ENCODE measurements around the gene POLE.

The POLE gene

DNA sequence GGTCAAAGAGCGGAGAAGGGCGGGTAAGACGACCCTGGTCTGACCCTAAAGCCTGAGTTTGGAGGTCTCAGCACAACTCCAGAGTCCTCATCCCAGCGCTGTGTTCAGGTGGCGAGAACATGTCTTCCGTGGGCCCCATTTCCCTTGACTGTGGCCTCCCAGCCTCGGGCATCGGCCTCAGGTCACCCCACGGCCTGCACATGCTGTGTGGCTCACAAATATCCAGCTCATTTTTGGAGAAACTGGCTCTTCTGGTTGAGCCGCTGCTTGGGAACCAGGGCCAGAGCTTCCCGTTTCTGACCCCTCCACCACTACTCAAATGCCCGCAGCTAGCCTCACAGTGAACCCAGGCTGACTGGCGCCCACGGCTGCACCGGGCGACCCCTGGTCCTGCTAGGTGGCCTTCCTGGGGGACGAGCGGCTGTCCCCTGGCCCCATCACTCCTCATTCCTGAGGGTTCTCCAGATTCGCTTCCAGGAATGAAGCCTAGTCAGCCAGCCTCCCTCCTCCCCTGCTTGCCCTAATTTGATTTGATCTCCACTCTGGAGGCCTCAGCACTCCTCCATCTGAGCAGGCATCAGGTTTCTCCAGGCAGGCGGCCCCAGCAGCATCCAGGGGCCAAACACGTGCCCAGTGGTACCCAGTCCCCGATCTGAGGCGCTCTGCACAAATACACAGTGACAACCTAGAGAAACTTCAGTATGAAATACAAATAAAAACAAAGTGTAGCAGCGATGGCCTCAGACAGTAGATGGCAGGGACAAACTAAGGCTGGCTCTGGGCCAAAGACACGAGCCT, 63.9 kb downstream of the POLE start:
- ChIA-PET POLR2A (no interaction called here), CTCF (no interaction called here)
- no peak for DNase-seq (ENCODE audit: extremely low spot score)
- TF ChIP-seq TARDBP (IDR thresholded peaks at IDR 0.05) (no peak), NFRKB (IDR thresholded peaks at IDR 0.05) (no peak), HDGF (IDR thresholded peaks at IDR 0.05; ENCODE audit: borderline replicate concordance) (no peak), CTBP1 (IDR thresholded peaks at IDR 0.05; ENCODE audit: borderline replicate concordance) (no peak), SP1 (IDR thresholded peaks at IDR 0.05) (no peak), FOXA1 (IDR thresholded peaks at IDR 0.05) (no peak), LEF1 (IDR thresholded peaks at IDR 0.05; ENCODE audit: borderline replicate concordance) (no peak), PKNOX1 (IDR thresholded peaks at IDR 0.05) (no peak), SUZ12 (IDR thresholded peaks at IDR 0.05) (no peak), ZNF384 (IDR thresholded peaks at IDR 0.05) (no peak), ELF4 (IDR thresholded peaks at IDR 0.05) (no peak), ARNT (IDR thresholded peaks at IDR 0.05) (no peak), FOXK2 (IDR thresholded peaks at IDR 0.05) (no peak), L3MBTL2 (conservative IDR thresholded peaks at IDR 0.05) (no peak), BHLHE40 (IDR thresholded peaks at IDR 0.05; ENCODE audit: borderline replicate concordance) (no peak), FOXM1 (IDR thresholded peaks at IDR 0.05; ENCODE audit: borderline replicate concordance) (no peak)

GRCh38 chr12:132622437-132623071, 64.6 kb downstream of the POLE start:
- TF ChIP-seq LEF1 (IDR thresholded peaks at IDR 0.05; ENCODE audit: borderline replicate concordance) = no peak
- TF ChIP-seq BHLHE40 (IDR thresholded peaks at IDR 0.05; ENCODE audit: borderline replicate concordance) = no peak
- no peak for TF ChIP-seq SP1 (IDR thresholded peaks at IDR 0.05)
- no peak for TF ChIP-seq NFRKB (IDR thresholded peaks at IDR 0.05)
- TF ChIP-seq FOXK2 (IDR thresholded peaks at IDR 0.05) = no peak
- TF ChIP-seq PKNOX1 (IDR thresholded peaks at IDR 0.05) = no peak
- no peak for TF ChIP-seq ARNT (IDR thresholded peaks at IDR 0.05)
- ChIA-PET CTCF (interaction anchor here (1.8 kb wide), 1 partner anchor 16 kb away, joined by 5 read pairs; no protein-coding TSS in a partner anchor), POLR2A (interaction anchor here (1.2 kb wide), 1 partner anchor 207 kb away, joined by 4 read pairs; no protein-coding TSS in a partner anchor)
- no peak for DNase-seq (ENCODE audit: extremely low spot score)

GRCh38 chr12:132621657-132622435, 65.3 kb downstream of the POLE start:
- ChIA-PET CTCF (interaction anchor here (1.8 kb wide), 1 partner anchor 17 kb away, joined by 5 read pairs; no protein-coding TSS in a partner anchor), POLR2A (interaction anchor here (1.2 kb wide), 1 partner anchor 206 kb away, joined by 4 read pairs; no protein-coding TSS in a partner anchor)
- TF ChIP-seq CTBP1 (IDR thresholded peaks at IDR 0.05; ENCODE audit: borderline replicate concordance) = no peak
- TF ChIP-seq LEF1 (IDR thresholded peaks at IDR 0.05; ENCODE audit: borderline replicate concordance) = no peak
- no peak for DNase-seq (ENCODE audit: extremely low spot score)

DNA sequence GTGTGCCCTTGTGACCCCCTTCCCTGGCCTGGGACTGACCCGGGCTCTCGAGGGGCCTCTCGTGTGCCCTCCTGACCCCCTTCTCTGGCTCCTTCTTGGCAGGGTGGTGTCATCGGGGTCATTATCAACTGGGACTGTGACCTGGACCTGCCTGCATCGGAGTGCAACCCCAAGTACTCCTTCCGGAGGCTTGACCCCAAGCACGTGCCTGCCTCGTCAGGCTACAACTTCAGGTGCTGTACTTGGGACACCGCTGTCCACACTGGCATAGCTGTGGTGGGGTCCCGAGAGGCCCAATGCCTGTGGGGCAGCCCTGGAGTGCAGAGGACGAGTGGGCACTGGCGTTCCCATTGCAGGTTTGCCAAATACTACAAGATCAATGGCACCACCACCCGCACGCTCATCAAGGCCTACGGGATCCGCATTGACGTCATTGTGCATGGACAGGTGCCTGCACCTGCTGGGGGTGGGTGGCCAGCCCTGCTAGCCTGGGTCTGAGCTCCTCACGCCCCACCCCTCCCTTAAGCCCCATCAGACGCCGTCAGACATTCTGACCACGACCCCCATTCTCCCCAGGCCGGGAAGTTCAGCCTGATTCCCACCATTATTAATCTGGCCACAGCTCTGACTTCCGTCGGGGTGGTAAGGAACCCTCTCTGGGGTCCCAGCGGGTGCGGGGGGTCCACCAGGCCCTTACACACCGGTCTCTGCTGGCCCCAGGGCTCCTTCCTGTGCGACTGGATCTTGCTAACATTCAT, 66.1 kb downstream of the POLE start:
- TF ChIP-seq FOXA1 (IDR thresholded peaks at IDR 0.05) (no peak), ELF4 (IDR thresholded peaks at IDR 0.05) (no peak), L3MBTL2 (conservative IDR thresholded peaks at IDR 0.05) (no peak), FOXK2 (IDR thresholded peaks at IDR 0.05) (no peak), SUZ12 (IDR thresholded peaks at IDR 0.05) (no peak), NFRKB (IDR thresholded peaks at IDR 0.05) (no peak)
- POLR2A ChIA-PET = interaction anchor here (1.2 kb wide), 1 partner anchor 205 kb away, joined by 4 read pairs; no protein-coding TSS in a partner anchor
- DNase-seq (ENCODE audit: extremely low spot score) = no peak
- CTCF ChIA-PET = interaction anchor here (1.8 kb wide), 1 partner anchor 18 kb away, joined by 5 read pairs; no protein-coding TSS in a partner anchor

DNA sequence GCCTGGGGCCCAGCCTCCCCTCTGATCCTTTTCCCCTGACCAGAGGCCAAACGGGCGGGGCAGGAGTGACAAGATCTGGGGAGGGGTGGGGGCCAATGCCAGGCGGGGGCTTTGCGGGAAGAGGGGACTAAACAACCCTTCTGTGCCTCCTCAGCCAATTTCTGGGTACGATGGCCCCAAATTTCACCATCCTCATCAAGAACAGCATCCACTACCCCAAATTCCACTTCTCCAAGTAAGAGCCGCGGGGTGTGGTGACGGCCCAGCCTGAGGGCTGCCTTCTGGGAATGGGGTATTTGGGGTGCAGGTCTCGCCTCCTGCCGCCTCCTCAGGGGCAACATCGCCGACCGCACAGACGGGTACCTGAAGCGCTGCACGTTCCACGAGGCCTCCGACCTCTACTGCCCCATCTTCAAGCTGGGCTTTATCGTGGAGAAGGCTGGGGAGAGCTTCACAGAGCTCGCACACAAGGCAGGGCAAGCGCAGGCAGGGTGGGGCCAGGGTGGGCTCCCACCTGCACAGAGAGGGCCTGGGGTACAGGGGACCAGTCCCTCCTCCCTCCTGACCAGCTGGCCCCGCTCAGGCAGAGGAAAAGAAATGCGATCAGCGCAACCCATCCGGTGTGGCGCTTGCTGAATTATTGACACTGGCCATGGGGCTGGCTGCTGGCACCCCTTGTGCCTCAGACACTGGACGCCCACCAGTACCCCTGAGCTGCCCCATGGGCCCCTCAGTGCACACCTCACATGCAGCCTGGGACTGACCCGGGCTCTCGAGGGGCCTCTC, 66.8 kb downstream of the POLE start:
- CTCF ChIA-PET = no interaction called here
- no peak for DNase-seq (ENCODE audit: extremely low spot score)
- no peak for TF ChIP-seq PKNOX1 (IDR thresholded peaks at IDR 0.05)
- TF ChIP-seq TARDBP (IDR thresholded peaks at IDR 0.05) = no peak
- no peak for TF ChIP-seq FOXA1 (IDR thresholded peaks at IDR 0.05)
- no peak for TF ChIP-seq SP1 (IDR thresholded peaks at IDR 0.05)
- no peak for TF ChIP-seq HDGF (IDR thresholded peaks at IDR 0.05; ENCODE audit: borderline replicate concordance)
- no peak for TF ChIP-seq ELF4 (IDR thresholded peaks at IDR 0.05)
- no peak for TF ChIP-seq SUZ12 (IDR thresholded peaks at IDR 0.05)
- no peak for TF ChIP-seq ZNF384 (IDR thresholded peaks at IDR 0.05)
- TF ChIP-seq CTBP1 (IDR thresholded peaks at IDR 0.05; ENCODE audit: borderline replicate concordance) = no peak
- no peak for TF ChIP-seq LEF1 (IDR thresholded peaks at IDR 0.05; ENCODE audit: borderline replicate concordance)
- TF ChIP-seq L3MBTL2 (conservative IDR thresholded peaks at IDR 0.05) = no peak
- TF ChIP-seq BHLHE40 (IDR thresholded peaks at IDR 0.05; ENCODE audit: borderline replicate concordance) = no peak
- POLR2A ChIA-PET = no interaction called here

All from HEK293T (cell line).